Measurements from ENCODE around the gene LDLRAD4.

DNA sequence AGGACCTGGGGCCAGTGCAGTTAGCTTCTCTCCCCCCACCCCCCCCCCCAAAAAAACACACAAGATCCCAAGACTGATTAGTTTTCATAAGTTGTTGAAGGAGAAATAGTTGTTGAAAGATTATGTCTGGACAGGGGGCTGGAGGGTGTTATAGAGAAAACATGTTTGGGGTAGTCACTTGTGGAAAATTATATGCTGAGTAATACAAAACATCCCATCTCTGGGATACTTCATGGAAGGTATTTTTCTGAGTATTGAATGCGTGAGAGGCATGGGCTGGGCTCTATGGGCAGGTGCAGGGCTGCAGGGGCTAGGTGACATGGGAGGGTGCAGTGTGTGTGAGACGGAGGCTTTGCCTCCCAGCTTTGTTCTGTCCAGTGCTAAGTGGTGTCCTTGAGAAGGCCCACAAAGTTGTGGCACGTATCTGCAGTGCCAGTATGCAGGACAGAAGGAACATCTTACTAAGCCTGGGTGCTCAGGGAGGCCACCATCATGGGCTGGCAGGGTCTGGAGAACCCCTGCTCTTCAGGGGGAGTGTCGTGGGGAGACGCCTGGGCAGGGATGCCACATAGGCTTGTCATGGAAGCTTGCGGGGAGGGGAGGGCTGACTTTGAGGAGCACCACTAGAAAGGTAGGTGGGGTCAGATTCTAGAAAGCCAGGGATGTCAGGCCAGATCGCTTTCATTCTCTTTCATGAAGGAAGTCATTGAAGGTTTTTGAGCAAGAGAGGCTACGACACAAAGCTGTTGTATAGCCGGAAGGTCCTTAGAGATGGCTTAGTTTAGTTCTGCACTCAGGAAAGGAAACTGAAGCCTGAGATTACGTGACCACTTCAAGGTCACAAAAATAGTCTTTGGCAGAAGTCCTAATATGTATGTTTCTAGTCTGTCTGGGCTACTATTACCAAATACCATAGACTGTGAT, 232.0 kb downstream of the LDLRAD4 start:
- TF ChIP-seq ZNF561 (CRISPR knock-in tag; conservative IDR thresholded peaks at IDR 0.05) = no peak
- TF ChIP-seq, protein P1, sequence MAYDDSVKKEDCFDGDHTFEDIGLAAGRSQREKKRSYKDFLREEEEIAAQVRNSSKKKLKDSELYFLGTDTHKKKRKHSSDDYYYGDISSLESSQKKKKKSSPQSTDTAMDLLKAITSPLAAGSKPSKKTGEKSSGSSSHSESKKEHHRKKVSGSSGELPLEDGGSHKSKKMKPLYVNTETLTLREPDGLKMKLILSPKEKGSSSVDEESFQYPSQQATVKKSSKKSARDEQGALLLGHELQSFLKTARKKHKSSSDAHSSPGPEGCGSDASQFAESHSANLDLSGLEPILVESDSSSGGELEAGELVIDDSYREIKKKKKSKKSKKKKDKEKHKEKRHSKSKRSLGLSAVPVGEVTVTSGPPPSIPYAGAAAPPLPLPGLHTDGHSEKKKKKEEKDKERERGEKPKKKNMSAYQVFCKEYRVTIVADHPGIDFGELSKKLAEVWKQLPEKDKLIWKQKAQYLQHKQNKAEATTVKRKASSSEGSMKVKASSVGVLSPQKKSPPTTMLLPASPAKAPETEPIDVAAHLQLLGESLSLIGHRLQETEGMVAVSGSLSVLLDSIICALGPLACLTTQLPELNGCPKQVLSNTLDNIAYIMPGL (CRISPR knock-in tag; IDR thresholded peaks at IDR 0.05) = no peak
- no peak for TF ChIP-seq ZNF174 (CRISPR knock-in tag; IDR thresholded peaks at IDR 0.05)
- TF ChIP-seq MAX (CRISPR knock-in tag; IDR thresholded peaks at IDR 0.05) = no peak
- no peak for TF ChIP-seq JUN (IDR thresholded peaks at IDR 0.05; ENCODE audit: borderline replicate concordance, low read depth, low read length)
- no peak for TF ChIP-seq JUN (CRISPR knock-in tag; IDR thresholded peaks at IDR 0.05; ENCODE audit: borderline replicate concordance)

All from K562 (cell line).